Tibial nerve (tissue), 3 donors: ENCODE measurements around the gene CLCNKA.

Experiments used
- POLR2A ChIP-seq, 2 donors: fragments of 450-650 bp; IDR thresholded peaks; one replicate each; pipeline ENCODE4 v1.6.1; 2017; ENCODE audit warnings: antibody characterized with exemption in 2 of 2, mild to moderate bottlenecking in 2 of 2, moderate library complexity in 2 of 2
- TF ChIP-seq, protein P1 (sequence below), 5 experiments: fragments of 200-600 bp in 3 of 5; fragments of 450-650 bp in 2 of 5; sonication (generic) in 3 of 5; IDR thresholded peaks; one replicate each; pipeline ENCODE4 v1.5.1; 2016 to 2019; ENCODE audit warnings: antibody characterized with exemption in 5 of 5, mild to moderate bottlenecking in 3 of 5, moderate library complexity in 2 of 5

DNA sequence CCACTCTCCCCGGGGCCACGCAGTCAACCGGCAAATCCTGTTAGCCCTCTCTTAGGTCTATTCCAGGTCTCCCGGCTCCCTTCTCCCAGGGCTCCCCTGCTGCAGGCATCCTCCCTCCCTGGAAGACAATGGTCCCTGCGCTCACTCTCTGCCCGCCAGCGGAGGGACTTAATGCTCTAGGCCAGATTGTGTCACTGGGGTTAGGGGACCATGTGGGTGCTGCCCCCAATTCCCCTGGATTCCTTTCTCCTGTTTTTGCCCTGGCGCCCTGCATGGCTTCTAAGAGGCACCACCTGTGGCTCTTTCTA, 43.4 kb downstream of the CLCNKA start:
- TF ChIP-seq, protein P1, sequence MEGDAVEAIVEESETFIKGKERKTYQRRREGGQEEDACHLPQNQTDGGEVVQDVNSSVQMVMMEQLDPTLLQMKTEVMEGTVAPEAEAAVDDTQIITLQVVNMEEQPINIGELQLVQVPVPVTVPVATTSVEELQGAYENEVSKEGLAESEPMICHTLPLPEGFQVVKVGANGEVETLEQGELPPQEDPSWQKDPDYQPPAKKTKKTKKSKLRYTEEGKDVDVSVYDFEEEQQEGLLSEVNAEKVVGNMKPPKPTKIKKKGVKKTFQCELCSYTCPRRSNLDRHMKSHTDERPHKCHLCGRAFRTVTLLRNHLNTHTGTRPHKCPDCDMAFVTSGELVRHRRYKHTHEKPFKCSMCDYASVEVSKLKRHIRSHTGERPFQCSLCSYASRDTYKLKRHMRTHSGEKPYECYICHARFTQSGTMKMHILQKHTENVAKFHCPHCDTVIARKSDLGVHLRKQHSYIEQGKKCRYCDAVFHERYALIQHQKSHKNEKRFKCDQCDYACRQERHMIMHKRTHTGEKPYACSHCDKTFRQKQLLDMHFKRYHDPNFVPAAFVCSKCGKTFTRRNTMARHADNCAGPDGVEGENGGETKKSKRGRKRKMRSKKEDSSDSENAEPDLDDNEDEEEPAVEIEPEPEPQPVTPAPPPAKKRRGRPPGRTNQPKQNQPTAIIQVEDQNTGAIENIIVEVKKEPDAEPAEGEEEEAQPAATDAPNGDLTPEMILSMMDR (IDR thresholded peaks at IDR 0.05) = no peak
- TF ChIP-seq POLR2A (IDR thresholded peaks at IDR 0.05) = no peak
